Keratinocyte (primary cell): ENCODE measurements around the gene MMP19.

Experiments
- CTCF ChIP-seq, 3 experiments: IDR thresholded peaks in 1 of 3; conservative IDR thresholded peaks in 1 of 3; optimal IDR thresholded peaks in 1 of 3; 2 replicates in 2 of 3; 3 replicates in 1 of 3; pipeline versions ENCODE3 to v1.5.1; 2011; ENCODE audit warnings: low read length in 3 of 3, mild to moderate bottlenecking in 3 of 3, moderate library complexity in 2 of 3, control low read depth in 1 of 3, inconsistent platforms in 1 of 3; ENCODE audit not compliant: insufficient read depth in 2 of 3; ENCODE audit errors: extremely low read depth in 1 of 3
- EZH2 ChIP-seq: IDR thresholded peaks from one replicate; pipeline ENCODE4 v1.6.1; 2012; ENCODE audit warnings: inconsistent platforms, mild to moderate bottlenecking, low read length, moderate library complexity

GRCh38 chr12:55838361-55838760 is 4.4 kb downstream of the MMP19 start:
- TF ChIP-seq CTCF (optimal IDR thresholded peaks at IDR 0.05 in 1 of 3, IDR thresholded peaks at IDR 0.05 in 1 of 3, conservative IDR thresholded peaks at IDR 0.05 in 1 of 3; ENCODE audit: extremely low read depth in 1 of 3, insufficient read depth in 2 of 3, low read length in 3 of 3) (no peak), EZH2 (no peak)
